ENCODE results near the gene SLC19A2. TPM values are rescaled to one million over a fixed set of nuclear protein-coding genes. Genes with fewer than 3 reads are reported as not detected.
A peak's percentile ranks its signal among the peaks of the same experiment; 100 is the strongest.

The SLC19A2 gene
- total and polyA plus RNA-seq, 2 of the 8 experiments (the other 6 are each of a cell fraction or from before 2014, with no cell fraction given): 21.2 to 23.2 TPM

- no peaks in the 10 kb centered on the region for H3K27me3 ChIP-seq (replicated peaks in 1 of 4; ENCODE audit: control insufficient read depth in 3 of 4, extremely low read depth in 1 of 4, insufficient read depth in 3 of 4, low read length in 3 of 4)
- DNase-seq (ENCODE audit: low read depth in 1 of 2, low spot score in 2 of 2) (no peak), FAIRE-seq (no peak)
- H3K23ac ChIP-seq (ENCODE audit: insufficient read length): no peak overlapping the region
- H2BK20ac ChIP-seq (ENCODE audit: low read length): no peak overlapping the region
- no peak overlapping the region for H3K14ac ChIP-seq (ENCODE audit: insufficient read length)
- H4K91ac ChIP-seq (replicated peaks; ENCODE audit: insufficient read length, low read length): no peak overlapping the region
- H3K79me2 ChIP-seq (ENCODE audit: control insufficient read depth in 1 of 2, insufficient read depth in 2 of 2, low read length in 2 of 2): no peaks in the 10 kb centered on the region
- TF ChIP-seq BRCA1 (IDR thresholded peaks at IDR 0.05; ENCODE audit: low read depth, low read length): no peak
- no peak for TF ChIP-seq TAF1 (IDR thresholded peaks at IDR 0.05; ENCODE audit: low read depth, low read length)
- no peak for TF ChIP-seq SIX5 (IDR thresholded peaks at IDR 0.05; ENCODE audit: low read depth, low read length)
- TF ChIP-seq ATF2 (IDR thresholded peaks at IDR 0.05; ENCODE audit: low read length): no peak
- TF ChIP-seq TEAD4 (IDR thresholded peaks at IDR 0.05; ENCODE audit: low read depth, low read length): no peak
- no peak for TF ChIP-seq CTBP2 (IDR thresholded peaks at IDR 0.05; ENCODE audit: borderline replicate concordance, insufficient read depth, insufficient read length, low read length)
- no peak for TF ChIP-seq ZNF274 (IDR thresholded peaks at IDR 0.05; ENCODE audit: borderline replicate concordance, extremely low read depth, low read length)
- no peak for TF ChIP-seq CEBPB (IDR thresholded peaks at IDR 0.05; ENCODE audit: low read depth, low read length)
- no peak for TF ChIP-seq NRF1 (IDR thresholded peaks at IDR 0.05; ENCODE audit: low read depth, low read length)
- no peak for TF ChIP-seq NANOG (IDR thresholded peaks at IDR 0.05; ENCODE audit: insufficient read depth, low read depth, low read length, poor library complexity, severe bottlenecking)
- H2BK5ac ChIP-seq (ENCODE audit: low read depth, low read length): no peak overlapping the region; the same call in 1 of the 2 replicates
- no peaks in the 10 kb centered on the region for H3K79me1 ChIP-seq (ENCODE audit: low read depth, low read length)
- no peaks in the 10 kb centered on the region for H4K20me1 ChIP-seq (replicated peaks in 1 of 2; ENCODE audit: control insufficient read depth in 1 of 2, insufficient read depth in 2 of 2, low read length in 2 of 2)
- no peak overlapping the region for H4K5ac ChIP-seq (ENCODE audit: insufficient read length, low read depth, low read length)
- no peaks in the 10 kb centered on the region for H3K9me3 ChIP-seq (ENCODE audit: insufficient read depth in 2 of 2, low read depth in 1 of 2, low read length in 1 of 2)
- no peaks in the 10 kb centered on the region for H3K4me1 ChIP-seq (replicated peaks in 1 of 4; ENCODE audit: control insufficient read depth in 3 of 4, insufficient read depth in 4 of 4, low read length in 3 of 4)
- H3K18ac ChIP-seq (ENCODE audit: extremely low read depth, low read length): no peak overlapping the region
- no peak overlapping the region for H3K56ac ChIP-seq (replicated peaks; ENCODE audit: insufficient read length, low read depth, low read length)
- no peak overlapping the region for H2AK5ac ChIP-seq (ENCODE audit: low read depth, low read length)
- H3K36me3 ChIP-seq (ENCODE audit: control insufficient read depth in 2 of 4, insufficient read depth in 4 of 4, low read length in 3 of 4): no peaks in the 10 kb centered on the region
- no peak overlapping the region for H3K27ac ChIP-seq (ENCODE audit: low read depth, low read length)
- H2BK12ac ChIP-seq (ENCODE audit: low read depth, low read length): no peak overlapping the region
- no peak overlapping the region for H3K4me3 ChIP-seq (ENCODE audit: extremely low read depth in 1 of 4, insufficient read depth in 2 of 4, low read depth in 3 of 4, low read length in 4 of 4)
- ChIA-PET CTCF (ENCODE audit: partially characterized antibody) (no interaction called here), POLR2A (ENCODE audit: partially characterized antibody) (no interaction called here)
- H3K4me2 ChIP-seq (ENCODE audit: insufficient read depth in 1 of 2, low read depth in 2 of 2, low read length in 2 of 2): no peak overlapping the region
- H2AFZ ChIP-seq (ENCODE audit: low read length): 0 out of 2 replicates have a peak overlapping the region, but pooled peaks have one; percentile 8
- H3K4ac ChIP-seq (replicated peaks; ENCODE audit: insufficient read length, low read depth, low read length): no peak overlapping the region
- no peak overlapping the region for H4K8ac ChIP-seq (ENCODE audit: extremely low read depth, insufficient read depth, low read length)
- no peaks in the 10 kb centered on the region for H3K23me2 ChIP-seq (ENCODE audit: low read depth, low read length)
- WGBS, 2 experiments (ENCODE audit: extremely low coverage in 1 of 2, insufficient coverage in 1 of 2, insufficient read length in 1 of 2, insufficient replicate concordance in 2 of 2, low coverage in 1 of 2, low lambda C conversion rate in 2 of 2, missing lambda C conversion rate in 1 of 2): 78% methylated on average over 1 of the region's 1 CpG; no CpG with 5 or more reads in 1 of the 2 experiments
- no peak overlapping the region for H2BK15ac ChIP-seq (ENCODE audit: low read length)
- H2BK120ac ChIP-seq (replicated peaks; ENCODE audit: low read depth, low read length): no peak overlapping the region
- H3K9ac ChIP-seq (replicated peaks in 1 of 4; ENCODE audit: extremely low read depth in 1 of 4, low read depth in 3 of 4, low read length in 3 of 4): no peak overlapping the region
Measured at GRCh38 chr1:169521226-169521625, 35.5 kb upstream of the SLC19A2 start.

Measured in H1 (cell line).